ENCODE results near the gene LRRC63. TPM values are rescaled to one million over a fixed set of nuclear protein-coding genes. Genes with fewer than 3 reads are reported as not detected.

The LRRC63 gene
- total and polyA plus RNA-seq, 2 of the 4 experiments (the other 2 are of a cell fraction), result not detected

GRCh38 chr13:46183018-46183946 is 28.4 kb upstream of the LRRC63 start:
- H4K20me1 ChIP-seq (ENCODE audit: insufficient read depth, low read length), result no peaks in the 10 kb centered on the region
- H3K4me2 ChIP-seq (ENCODE audit: low read depth, low read length), result no peak overlapping the region
- in situ Hi-C loops (cut with MboI; ENCODE audit: low sequenced_read_pairs) (no loop called here), intact Hi-C loops (cut with micrococcal nuclease) (no loop called here), dilution Hi-C loops (cut with HindIII; ENCODE audit: low sequenced_read_pairs, unreplicated experiment) (no loop called here)
- H4K5ac ChIP-seq (ENCODE audit: low read depth, low read length), result no peak overlapping the region
- ATAC-seq (ENCODE audit: low read depth) (no peak), DNase-seq (no peak)
- H2AFZ ChIP-seq (replicated peaks; ENCODE audit: low read length, poor library complexity), result no peak overlapping the region
- H2BK15ac ChIP-seq (ENCODE audit: low read depth, low read length), result no peak overlapping the region
- H3K56ac ChIP-seq (ENCODE audit: extremely low read depth, insufficient read depth, low read length), result no peak overlapping the region
- TF ChIP-seq MAFK (IDR thresholded peaks at IDR 0.05; ENCODE audit: low read depth, low read length) (no peak), MAZ (IDR thresholded peaks at IDR 0.05; ENCODE audit: borderline replicate concordance, low read depth, low read length) (no peak), CHD1 (IDR thresholded peaks at IDR 0.05; ENCODE audit: low read depth, low read length) (no peak), BHLHE40 (IDR thresholded peaks at IDR 0.05; ENCODE audit: low read depth, low read length) (no peak), NFE2L2 (IDR thresholded peaks at IDR 0.05; ENCODE audit: low read depth, low read length) (no peak), CEBPB (IDR thresholded peaks at IDR 0.05; ENCODE audit: low read depth, low read length) (no peak), POLR2A (IDR thresholded peaks at IDR 0.05; ENCODE audit: low read depth, low read length) (no peak), USF2 (IDR thresholded peaks at IDR 0.05; ENCODE audit: low read depth, low read length) (no peak), RFX5 (IDR thresholded peaks at IDR 0.05; ENCODE audit: low read depth, low read length) (no peak), ELK1 (IDR thresholded peaks at IDR 0.05; ENCODE audit: borderline replicate concordance, low read depth, low read length) (no peak), RCOR1 (IDR thresholded peaks at IDR 0.05; ENCODE audit: insufficient replicate concordance, low read length) (no peak)
- no peak overlapping the region for H2BK20ac ChIP-seq (ENCODE audit: low read depth, low read length)
- H3K23ac ChIP-seq (ENCODE audit: low read depth, low read length), result no peak overlapping the region
- H2BK120ac ChIP-seq (ENCODE audit: low read depth, low read length), result no peak overlapping the region
- ChIA-PET CTCF (no interaction called here), POLR2A (ENCODE audit: unreplicated experiment) (no interaction called here)
- no peaks in the 10 kb centered on the region for H3K9me3 ChIP-seq (ENCODE audit: control insufficient read depth, insufficient read depth, low read length)
- H3K18ac ChIP-seq (ENCODE audit: low read depth, low read length), result no peak overlapping the region
- H3K4ac ChIP-seq (ENCODE audit: low read depth, low read length), result no peak overlapping the region
- no peak overlapping the region for H2AK5ac ChIP-seq (ENCODE audit: low read depth, low read length)
- H3K27ac ChIP-seq (ENCODE audit: insufficient read depth, low read length), result no peak overlapping the region
- no peak overlapping the region for H3K4me3 ChIP-seq (ENCODE audit: insufficient read depth, low read depth, low read length)
- H3K9ac ChIP-seq (ENCODE audit: low read depth, low read length), result no peak overlapping the region
- WGBS, 2 experiments (ENCODE audit: extremely low coverage in 2 of 2, insufficient read length in 1 of 2), result 40% methylated on average over 1 of the region's 15 CpGs; no CpG with 5 or more reads in 1 of the 2 experiments
- H3K9me1 ChIP-seq (ENCODE audit: insufficient read depth, low read length), result no peaks in the 10 kb centered on the region
- H3K79me1 ChIP-seq (ENCODE audit: low read depth in 1 of 2, low read length in 2 of 2), result no peaks in the 10 kb centered on the region
- no TSS peak for BruUV-seq (replicated peaks)
- no peaks in the 10 kb centered on the region for H3K4me1 ChIP-seq (ENCODE audit: control insufficient read depth, insufficient read depth, low read length)
- no peak overlapping the region for H2BK5ac ChIP-seq (ENCODE audit: low read depth, low read length, poor library complexity, severe bottlenecking)
- H4K91ac ChIP-seq (ENCODE audit: insufficient read depth, low read depth, low read length), result no peak overlapping the region
- H3K36me3 ChIP-seq (ENCODE audit: control insufficient read depth, insufficient read depth, low read length), result no peaks in the 10 kb centered on the region
- H2AK9ac ChIP-seq (replicated peaks; ENCODE audit: low read depth, low read length, poor library complexity), result no peak overlapping the region
- peaks cover 2% of the 10 kb centered on the region; the same call in 1 of the 2 replicates for H3K27me3 ChIP-seq (ENCODE audit: control insufficient read depth, insufficient read depth, low read length)
- no peak overlapping the region for H4K8ac ChIP-seq (ENCODE audit: low read depth in 2 of 2, low read length in 2 of 2)
- no peak overlapping the region for H3K14ac ChIP-seq (replicated peaks; ENCODE audit: low read depth, low read length)
